Endothelial cell of umbilical vein (primary cell): ENCODE measurements around the gene TNS1. TPM values are rescaled to one million over a fixed set of nuclear protein-coding genes. Genes with fewer than 3 reads are reported as not detected.

Source experiments
- BruUV-seq: library from RNA; stranded (reverse); fragments of 400-500 nt; replicated peaks from 2 replicates; lab custom pipeline; 2021; lab: Mats Ljungman, UMichigan
- CTCF ChIA-PET: fragments of 300-600, 350-600 bp; sonication (Branson Sonifier 250); formaldehyde crosslinking; loops from one replicate; lab custom pipeline; 2021; ENCODE audit warnings: antibody characterized with exemption, inconsistent platforms; lab: Charles Lee
- POLR2A ChIA-PET: fragments of 300-600, 350-600 bp; sonication (Branson Sonifier 250); formaldehyde crosslinking; loops from one replicate; lab custom pipeline; 2021; ENCODE audit warnings: antibody characterized with exemption, inconsistent platforms; lab: Charles Lee
- DNase-seq: peaks from one replicate; pipeline ENCODE4 v3.0.0-alpha.2; 2011; ENCODE audit warnings: low read depth, low spot score
- FAIRE-seq: peaks from 2 replicates; lab custom pipeline; 2011; peaks lifted over from hg19 to GRCh38; lab: Jason Lieb, UNC
- H2AFZ ChIP-seq: 2 replicates; pipeline ENCODE4 v1.6.0; 2012; ENCODE audit warnings: low read depth, low read length, control low read depth, inconsistent platforms
- H3K27ac ChIP-seq: 2 replicates; pipeline ENCODE4 v1.5.1; 2011; ENCODE audit warnings: low read depth, mild to moderate bottlenecking, control low read depth, low read length, moderate library complexity; ENCODE audit not compliant: insufficient read depth
- H3K27me3 ChIP-seq, 2 experiments: 2 replicates each; pipeline versions ENCODE4 v1.6.0 to v1.6.1; 2011; ENCODE audit warnings: low read length in 2 of 2, mixed read lengths in 1 of 2; ENCODE audit not compliant: control insufficient read depth in 2 of 2, insufficient read depth in 2 of 2
- H3K36me3 ChIP-seq, 2 experiments: 2 replicates in 1 of 2; 3 replicates in 1 of 2; pipeline ENCODE4 v1.5.1; 2011; ENCODE audit warnings: low read length in 2 of 2, mild to moderate bottlenecking in 1 of 2, moderate library complexity in 1 of 2; ENCODE audit not compliant: control insufficient read depth in 2 of 2, insufficient read depth in 2 of 2; ENCODE audit errors: extremely low read depth in 1 of 2
- H3K4me1 ChIP-seq: 3 replicates; pipeline ENCODE4 v1.5.1; 2011; ENCODE audit warnings: mild to moderate bottlenecking, low read length; ENCODE audit not compliant: control insufficient read depth, insufficient read depth; ENCODE audit errors: extremely low read depth
- H3K4me2 ChIP-seq: 2 replicates; pipeline ENCODE4 v1.6.1; 2011; ENCODE audit warnings: low read length, control low read depth, mixed read lengths; ENCODE audit not compliant: insufficient read depth
- H3K4me3 ChIP-seq, 3 experiments: fragments of 200-600 bp in 1 of 3; sonication (generic), shearing (Covaris generic) in 1 of 3; replicated peaks in 1 of 3; 2 replicates each; pipeline ENCODE4 v1.5.1; 2011 to 2016; ENCODE audit warnings: control low read depth in 3 of 3, low read length in 3 of 3, mild to moderate bottlenecking in 2 of 3, inconsistent platforms in 1 of 3, low read depth in 1 of 3, moderate library complexity in 1 of 3; ENCODE audit not compliant: insufficient read depth in 1 of 3
- H3K79me2 ChIP-seq: 2 replicates; pipeline ENCODE4 v1.6.0; 2012; ENCODE audit warnings: low read length, inconsistent platforms; ENCODE audit not compliant: control insufficient read depth, insufficient read depth
- H3K9ac ChIP-seq: replicated peaks from 2 replicates; pipeline ENCODE3; 2011; ENCODE audit warnings: low read length, control low read depth; ENCODE audit not compliant: insufficient read depth; ENCODE audit errors: extremely low read depth
- H3K9me1 ChIP-seq: replicated peaks from 3 replicates; pipeline ENCODE4 v1.6.0; 2011; ENCODE audit warnings: mild to moderate bottlenecking, low read length; ENCODE audit not compliant: control insufficient read depth, insufficient read depth; ENCODE audit errors: extremely low read depth
- H3K9me3 ChIP-seq: replicated peaks from 2 replicates; pipeline ENCODE4 v1.5.1; 2012; ENCODE audit warnings: low read length, inconsistent platforms; ENCODE audit not compliant: control insufficient read depth, insufficient read depth
- H4K20me1 ChIP-seq: replicated peaks from 2 replicates; pipeline ENCODE3; 2011; ENCODE audit warnings: mild to moderate bottlenecking, low read length; ENCODE audit not compliant: control insufficient read depth, insufficient read depth; ENCODE audit errors: extremely low read depth
- CTCF ChIP-seq, 2 donors: IDR thresholded peaks; 1 replicate in 1 of 2; 2 replicates in 1 of 2; pipeline ENCODE4 v1.5.1; 2011; ENCODE audit warnings: low read length in 2 of 2, mild to moderate bottlenecking in 2 of 2, moderate library complexity in 2 of 2, control low read depth in 1 of 2, inconsistent platforms in 1 of 2, low read depth in 1 of 2; ENCODE audit not compliant: insufficient read depth in 1 of 2; ENCODE audit errors: extremely low read depth in 1 of 2
- EZH2 ChIP-seq: IDR thresholded peaks from 2 replicates; pipeline ENCODE4 v1.6.1; 2012; ENCODE audit warnings: borderline replicate concordance, low read depth, mild to moderate bottlenecking, moderate library complexity, low read length, inconsistent platforms; ENCODE audit not compliant: severe bottlenecking
- FOS ChIP-seq: IDR thresholded peaks from 2 replicates; pipeline ENCODE4 v1.6.1; 2011; ENCODE audit warnings: mild to moderate bottlenecking, low read length, moderate library complexity, borderline replicate concordance; ENCODE audit not compliant: insufficient read depth
- GATA2 ChIP-seq: IDR thresholded peaks from 2 replicates; pipeline ENCODE4 v1.7.0; 2011; ENCODE audit warnings: low read depth, mild to moderate bottlenecking, moderate library complexity, mixed read lengths, low read length; ENCODE audit not compliant: insufficient read length, insufficient read depth
- JUN ChIP-seq: IDR thresholded peaks from 2 replicates; pipeline ENCODE4 v1.6.1; 2011; ENCODE audit warnings: borderline replicate concordance, low read depth; ENCODE audit not compliant: insufficient read length, insufficient read depth
- MAX ChIP-seq: IDR thresholded peaks from 2 replicates; pipeline ENCODE4 v1.6.1; 2011; ENCODE audit not compliant: insufficient read depth, insufficient read length
- MYC ChIP-seq: IDR thresholded peaks from one replicate; pipeline ENCODE4 v1.6.1; 2011; ENCODE audit warnings: mild to moderate bottlenecking, low read depth, low read length
- POLR2A ChIP-seq: IDR thresholded peaks from 2 replicates; pipeline ENCODE4 v1.6.1; 2012; ENCODE audit warnings: low read depth, mild to moderate bottlenecking, control low read depth, low read length
- POLR2AphosphoS5 ChIP-seq: IDR thresholded peaks from 2 replicates; pipeline ENCODE4 v1.6.1; 2012; ENCODE audit warnings: low read depth, mild to moderate bottlenecking, control low read depth, low read length, moderate library complexity; ENCODE audit not compliant: insufficient read depth
- dilution Hi-C: fragments of 300-500 bp; cut with MboI; formaldehyde crosslinking; loops from one replicate; pipeline ENCODE4 v1.15.0; 2019; ENCODE audit warnings: low sequenced_read_pairs; ENCODE audit not compliant: extremely low pct_ligation_motif_present
- intact Hi-C: fragments of 100-400 bp; cut with micrococcal nuclease; formaldehyde crosslinking; loops from one replicate; pipeline ENCODE4 v1.10.0; 2022
- polyA plus RNA-seq, 4 experiments: library from polyadenylated mRNA; depleted of rRNA in 3 of 4; stranded (reverse) in 3 of 4; unstranded in 1 of 4; fragments of >200 nt; gene quantifications; 2 replicates each; pipeline versions ENCODE4 v1.2.1 to v1.2.3, GENCODE V29; 2011 to 2012; ENCODE audit warnings: missing spikeins in 1 of 4
- total RNA-seq: library from RNA; stranded (reverse); gene quantifications from 2 replicates; pipeline ENCODE4 v1.2.3, GENCODE V29; 2021

The TNS1 gene
- total and polyA plus RNA-seq, 2 donors (not counting 3 experiments of a cell fraction or from before 2014, with no cell fraction given) = 11.0 to 52.1 TPM

- H3K79me2 ChIP-seq = no peaks in the 10 kb centered on the region
- dilution Hi-C loops (no loop called here), intact Hi-C loops (no loop called here)
- no peak for DNase-seq
- no TSS peak for BruUV-seq
- H4K20me1 ChIP-seq = no peaks in the 10 kb centered on the region
- H3K9ac ChIP-seq = no peak overlapping the region
- POLR2A ChIA-PET = no interaction called here
- H3K4me1 ChIP-seq = peaks cover 36% of the 10 kb centered on the region
- H3K36me3 ChIP-seq = peaks cover 5 to 9% of the 10 kb centered on the region in 2 experiments
- no peaks in the 10 kb centered on the region for H3K27me3 ChIP-seq
- no peaks in the 10 kb centered on the region for H3K9me1 ChIP-seq
- no peak for FAIRE-seq
- TF ChIP-seq GATA2 (no peak), FOS (no peak), JUN (no peak), CTCF (IDR thresholded peaks at IDR 0.05; ENCODE audit: extremely low read depth in 1 of 2, insufficient read depth in 1 of 2, low read depth in 1 of 2, low read length in 2 of 2) (no peak), MAX (no peak), POLR2AphosphoS5 (no peak), MYC (no peak), POLR2A (no peak), EZH2 (no peak)
- peak overlapping the region; percentile 88 for H3K27ac ChIP-seq
- no peaks in the 10 kb centered on the region for H3K9me3 ChIP-seq
- H3K4me3 ChIP-seq = no peak overlapping the region
- CTCF ChIA-PET = interaction anchor here (1.2 to 1.8 kb wide), 3 partner anchors 33 to 170 kb away, joined by 3 to 12 read pairs (median 5); no protein-coding TSS in a partner anchor
- no peak overlapping the region for H2AFZ ChIP-seq
- H3K4me2 ChIP-seq = no peak overlapping the region
These were observed 185.1 kb downstream of the TNS1 start for GRCh38 chr2:217817466-217818292.
